Kidney capillary endothelial cell (primary cell): Measurements from ENCODE around the gene NNAT.

Experiments used
- DNase-seq: peaks from one replicate; pipeline ENCODE4 v3.0.0-alpha.2; 2018; ENCODE audit warnings: low spot score

NNAT gene

GRCh38 chr20:37567331-37567665, 46.2 kb downstream of the NNAT start:
- DNase-seq = no peak

- no peak for DNase-seq
These were observed 46.9 kb downstream of the NNAT start for GRCh38 chr20:37567671-37568588.

- no peak for DNase-seq
These were observed 49.4 kb downstream of the NNAT start for GRCh38 chr20:37570419-37570818.

- DNase-seq = no peak
These were observed 50.0 kb downstream of the NNAT start for GRCh38 chr20:37571033-37571432.
